CD14-positive monocyte (primary cell): ENCODE results near the gene TMEM179. TPM values are rescaled to one million over a fixed set of nuclear protein-coding genes. Genes with fewer than 3 reads are reported as not detected.

Source experiments
- DNase-seq, 3 donors: peaks; one replicate each; pipeline ENCODE4 v3.0.0-alpha.2; 2011 to 2022
- H2AFZ ChIP-seq: 2 replicates; pipeline ENCODE4 v1.6.0; 2012; ENCODE audit warnings: mild to moderate bottlenecking, low read depth, low read length, inconsistent platforms; ENCODE audit not compliant: insufficient read depth, poor library complexity, severe bottlenecking
- H3K27ac ChIP-seq, 2 donors: 1 replicate in 1 of 2; 2 replicates in 1 of 2; pipeline ENCODE4 v1.5.1; 2012 to 2013; ENCODE audit warnings: low read length in 2 of 2, control low read depth in 1 of 2, inconsistent platforms in 1 of 2, low read depth in 1 of 2, mild to moderate bottlenecking in 1 of 2
- H3K27me3 ChIP-seq, 2 donors: one replicate each; pipeline versions ENCODE4 v1.6.0 to v1.6.1; 2011 to 2013; ENCODE audit warnings: low read length in 2 of 2; ENCODE audit not compliant: control insufficient read depth in 2 of 2, insufficient read depth in 2 of 2
- H3K36me3 ChIP-seq, 2 donors: replicated peaks in 1 of 2; 1 replicate in 1 of 2; 2 replicates in 1 of 2; pipeline versions ENCODE4 v1.5.1 to v1.6.1; 2012 to 2013; ENCODE audit warnings: low read length in 2 of 2, control low read depth in 1 of 2, inconsistent platforms in 1 of 2, mild to moderate bottlenecking in 1 of 2; ENCODE audit not compliant: insufficient read depth in 2 of 2, control insufficient read depth in 1 of 2
- H3K4me1 ChIP-seq, 2 donors: 1 replicate in 1 of 2; 2 replicates in 1 of 2; pipeline versions ENCODE4 v1.5.1 to v1.6.1; 2012 to 2013; ENCODE audit warnings: low read length in 2 of 2, control low read depth in 1 of 2, inconsistent platforms in 1 of 2, mild to moderate bottlenecking in 1 of 2, moderate library complexity in 1 of 2; ENCODE audit not compliant: insufficient read depth in 2 of 2, control insufficient read depth in 1 of 2
- H3K4me2 ChIP-seq: replicated peaks from 2 replicates; pipeline ENCODE3; 2012; ENCODE audit warnings: low read length, moderate library complexity, mild to moderate bottlenecking; ENCODE audit not compliant: poor library complexity, severe bottlenecking; ENCODE audit errors: extremely low read depth
- H3K4me3 ChIP-seq, 3 experiments: fragments of 200-600 bp in 1 of 3; sonication (generic) in 1 of 3; replicated peaks in 1 of 3; 1 replicate in 2 of 3; 2 replicates in 1 of 3; pipeline ENCODE4 v1.5.1; 2011 to 2013; ENCODE audit warnings: low read length in 3 of 3, mild to moderate bottlenecking in 3 of 3, control low read depth in 2 of 3, low read depth in 2 of 3, inconsistent platforms in 1 of 3, moderate library complexity in 1 of 3
- H3K79me2 ChIP-seq: 2 replicates; pipeline ENCODE4 v1.6.0; 2012; ENCODE audit warnings: mild to moderate bottlenecking, control low read depth, inconsistent platforms, low read length, moderate library complexity; ENCODE audit not compliant: insufficient read depth
- H3K9ac ChIP-seq: 2 replicates; pipeline ENCODE4 v1.6.0; 2017; ENCODE audit warnings: low read length, mild to moderate bottlenecking; ENCODE audit not compliant: insufficient read depth, poor library complexity, severe bottlenecking
- H3K9me3 ChIP-seq, 2 donors: replicated peaks in 1 of 2; 1 replicate in 1 of 2; 2 replicates in 1 of 2; pipeline versions ENCODE4 v1.5.1 to v1.6.1; 2012 to 2013; ENCODE audit warnings: low read length in 2 of 2, control low read depth in 1 of 2; ENCODE audit not compliant: control insufficient read depth in 1 of 2, insufficient read depth in 1 of 2
- H4K20me1 ChIP-seq: 2 replicates; pipeline ENCODE4 v1.6.0; 2012; ENCODE audit warnings: mild to moderate bottlenecking, low read length, control low read depth, moderate library complexity; ENCODE audit not compliant: insufficient read depth
- H3K27ac Mint-ChIP-seq, 7 donors: one replicate each; pipeline ENCODE4 v1.8.0; 2020; ENCODE audit warnings: mild to moderate bottlenecking in 7 of 7, mixed read lengths in 7 of 7, moderate library complexity in 6 of 7, inconsistent platforms in 2 of 7
- H3K27me3 Mint-ChIP-seq, 3 donors: one replicate each; pipeline ENCODE4 v1.8.0; 2021 to 2022; ENCODE audit warnings: low read depth in 3 of 3, mild to moderate bottlenecking in 3 of 3, mixed read lengths in 3 of 3, moderate library complexity in 3 of 3, inconsistent platforms in 1 of 3
- H3K36me3 Mint-ChIP-seq, 2 donors: one replicate each; pipeline ENCODE4 v1.8.0; 2020; ENCODE audit warnings: mixed read lengths in 2 of 2, inconsistent platforms in 1 of 2, mild to moderate bottlenecking in 1 of 2
- H3K4me1 Mint-ChIP-seq: one replicate; pipeline ENCODE4 v1.8.0; 2020; ENCODE audit warnings: mild to moderate bottlenecking, mixed read lengths
- H3K4me3 Mint-ChIP-seq, 2 donors: one replicate each; pipeline ENCODE4 v1.8.0; 2020; ENCODE audit warnings: mild to moderate bottlenecking in 2 of 2, mixed read lengths in 2 of 2, moderate library complexity in 1 of 2
- H3K9me3 Mint-ChIP-seq, 7 donors: one replicate each; pipeline ENCODE4 v1.8.0; 2020 to 2022; ENCODE audit warnings: mixed read lengths in 7 of 7, mild to moderate bottlenecking in 6 of 7, moderate library complexity in 6 of 7, inconsistent platforms in 2 of 7
- WGBS: methylation state at CpG from one replicate; pipeline ENCODE4 v1.1.5; 2013; ENCODE audit warnings: missing lambda C conversion rate; ENCODE audit not compliant: insufficient coverage; 5-methylcytosine and 5-hydroxymethylcytosine counted together
- intact Hi-C, 2 donors: fragments of 100-400 bp; cut with micrococcal nuclease; formaldehyde crosslinking; loops; one replicate each; pipeline versions ENCODE4 v1.15.0 to v1.15.1; 2023
- polyA plus RNA-seq, 3 donors: library from polyadenylated mRNA; depleted of rRNA in 1 of 3; unstranded in 2 of 3; stranded (reverse) in 1 of 3; fragments of 300-500 nt in 2 of 3; fragments of >200 nt in 1 of 3; fragmentation: Illumina TruSeq in 2 of 3; gene quantifications; 1 replicate in 2 of 3; 2 replicates in 1 of 3; pipeline ENCODE4 v1.2.3, GENCODE V29; 2012 to 2021
- TF ChIP-seq, protein P1 (sequence below): fragments of 200-600 bp; IDR thresholded peaks from one replicate; pipeline ENCODE4 v1.8.0; 2022; ENCODE audit warnings: antibody characterized with exemption, mild to moderate bottlenecking

Gene TMEM179
- polyA plus RNA-seq, 3 donors: not detected

DNA sequence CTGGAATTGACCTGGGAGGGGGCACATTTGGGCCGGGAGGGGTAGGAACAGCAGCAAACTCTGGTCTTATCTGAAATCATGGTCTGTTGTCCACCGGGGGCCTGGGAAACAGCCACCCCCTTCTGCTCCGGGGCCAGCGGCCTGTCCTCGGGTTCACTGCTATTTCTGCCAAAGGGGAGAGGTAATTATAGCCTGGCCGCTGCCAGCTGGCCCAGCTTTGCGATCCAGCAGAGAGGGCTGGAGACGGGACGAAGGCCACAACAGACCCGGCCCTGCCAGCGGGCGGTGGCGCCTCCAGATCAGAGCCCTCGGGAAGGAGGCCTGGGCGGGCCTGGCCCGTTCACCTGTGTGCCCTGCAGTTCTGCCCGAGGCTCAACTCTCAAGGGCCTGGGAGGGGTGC, 25.1 kb downstream of the TMEM179 start, which contains the start of gene C14orf180:
TSS of gene C14orf180 (plus strand) at position 258 of the 400 bp plus-strand sequence. CDS start 6,667 bp downstream, outside the sequence.
- Mint-ChIP-seq H3K27me3 (peaks cover 0 to 6% (median 0%) of the 10 kb centered on the region in 3 donors), H3K9me3 (no peaks in the 10 kb centered on the region), H3K27ac (peak within 1 kb of the TSS in 1 of 7 donors; percentile 41), H3K36me3 (no peaks in the 10 kb centered on the region), H3K4me3 (no peak within 1 kb of the TSS), H3K4me1 (no peaks in the 10 kb centered on the region)
- no peaks in the 10 kb centered on the region for H3K79me2 ChIP-seq
- H3K4me1 ChIP-seq: no peaks in the 10 kb centered on the region
- no peak within 1 kb of the TSS for H3K4me3 ChIP-seq
- intact Hi-C loops: no loop called here
- H3K4me2 ChIP-seq: no peak within 1 kb of the TSS
- H3K27me3 ChIP-seq: no peaks in the 10 kb centered on the region
- no peak within 1 kb of the TSS for H2AFZ ChIP-seq
- TF ChIP-seq, protein P1, sequence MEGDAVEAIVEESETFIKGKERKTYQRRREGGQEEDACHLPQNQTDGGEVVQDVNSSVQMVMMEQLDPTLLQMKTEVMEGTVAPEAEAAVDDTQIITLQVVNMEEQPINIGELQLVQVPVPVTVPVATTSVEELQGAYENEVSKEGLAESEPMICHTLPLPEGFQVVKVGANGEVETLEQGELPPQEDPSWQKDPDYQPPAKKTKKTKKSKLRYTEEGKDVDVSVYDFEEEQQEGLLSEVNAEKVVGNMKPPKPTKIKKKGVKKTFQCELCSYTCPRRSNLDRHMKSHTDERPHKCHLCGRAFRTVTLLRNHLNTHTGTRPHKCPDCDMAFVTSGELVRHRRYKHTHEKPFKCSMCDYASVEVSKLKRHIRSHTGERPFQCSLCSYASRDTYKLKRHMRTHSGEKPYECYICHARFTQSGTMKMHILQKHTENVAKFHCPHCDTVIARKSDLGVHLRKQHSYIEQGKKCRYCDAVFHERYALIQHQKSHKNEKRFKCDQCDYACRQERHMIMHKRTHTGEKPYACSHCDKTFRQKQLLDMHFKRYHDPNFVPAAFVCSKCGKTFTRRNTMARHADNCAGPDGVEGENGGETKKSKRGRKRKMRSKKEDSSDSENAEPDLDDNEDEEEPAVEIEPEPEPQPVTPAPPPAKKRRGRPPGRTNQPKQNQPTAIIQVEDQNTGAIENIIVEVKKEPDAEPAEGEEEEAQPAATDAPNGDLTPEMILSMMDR: no peak
- H4K20me1 ChIP-seq: no peaks in the 10 kb centered on the region
- no peaks in the 10 kb centered on the region for H3K9me3 ChIP-seq
- 88% methylated on average over 17 of the region's 17 CpGs for WGBS
- H3K36me3 ChIP-seq: no peaks in the 10 kb centered on the region
- no peak within 1 kb of the TSS for H3K9ac ChIP-seq
- H3K27ac ChIP-seq: no peak within 1 kb of the TSS
- no peak for DNase-seq

DNA sequence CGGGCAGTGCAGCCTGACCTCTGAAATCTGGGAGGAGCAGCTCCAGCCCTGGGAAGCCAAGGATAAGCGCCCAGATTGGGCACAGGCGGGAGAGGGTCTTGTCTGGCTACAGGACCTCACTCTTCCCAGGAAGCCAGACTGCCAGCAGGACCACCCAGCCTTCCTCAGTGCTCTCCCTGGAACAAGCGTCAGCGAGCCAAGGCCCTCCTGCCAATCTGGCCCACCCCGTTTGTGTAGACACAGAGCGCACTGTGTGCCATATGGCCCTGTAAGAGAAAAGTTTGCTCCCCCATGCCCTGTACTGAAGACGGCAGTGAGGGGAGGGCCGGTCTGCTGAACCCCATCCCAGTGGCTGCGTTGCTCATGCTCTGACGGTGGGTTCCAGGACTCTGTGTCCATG, 26.3 kb downstream of the TMEM179 start:
- no peak overlapping the region for H3K4me3 ChIP-seq

More for the DNA sequence above, 26.3 kb downstream of the TMEM179 start:
- no peaks in the 10 kb centered on the region for H3K9me3 ChIP-seq
- Mint-ChIP-seq H3K27me3 (peaks cover 0 to 6% (median 0%) of the 10 kb centered on the region in 3 donors), H3K4me3 (no peak overlapping the region), H3K4me1 (no peaks in the 10 kb centered on the region), H3K27ac (no peak overlapping the region), H3K9me3 (no peaks in the 10 kb centered on the region), H3K36me3 (no peaks in the 10 kb centered on the region)
- no peak overlapping the region for H3K4me2 ChIP-seq
- intact Hi-C loops: no loop called here
- H3K36me3 ChIP-seq: no peaks in the 10 kb centered on the region
- no peak overlapping the region for H3K27ac ChIP-seq
- H2AFZ ChIP-seq: no peak overlapping the region
- WGBS: 82% methylated on average over 11 of the region's 11 CpGs
- no peaks in the 10 kb centered on the region for H3K27me3 ChIP-seq
- no peak overlapping the region for H3K9ac ChIP-seq
- DNase-seq: no peak
- no peaks in the 10 kb centered on the region for H3K79me2 ChIP-seq
- no peaks in the 10 kb centered on the region for H3K4me1 ChIP-seq
- TF ChIP-seq, protein P1: no peak
- H4K20me1 ChIP-seq: no peaks in the 10 kb centered on the region
